Limb (tissue), 2 donors: ENCODE results near the gene ZNF750.

Source experiments
- DNase-seq, 2 donors: peaks; one replicate each; pipeline ENCODE4 v3.0.0-alpha.2; 2016; ENCODE audit errors: extremely low spot score in 2 of 2

The ZNF750 gene

GRCh38 chr17:82835122-82835521, 4.7 kb downstream of the ZNF750 start:
- DNase-seq = no peak

DNA sequence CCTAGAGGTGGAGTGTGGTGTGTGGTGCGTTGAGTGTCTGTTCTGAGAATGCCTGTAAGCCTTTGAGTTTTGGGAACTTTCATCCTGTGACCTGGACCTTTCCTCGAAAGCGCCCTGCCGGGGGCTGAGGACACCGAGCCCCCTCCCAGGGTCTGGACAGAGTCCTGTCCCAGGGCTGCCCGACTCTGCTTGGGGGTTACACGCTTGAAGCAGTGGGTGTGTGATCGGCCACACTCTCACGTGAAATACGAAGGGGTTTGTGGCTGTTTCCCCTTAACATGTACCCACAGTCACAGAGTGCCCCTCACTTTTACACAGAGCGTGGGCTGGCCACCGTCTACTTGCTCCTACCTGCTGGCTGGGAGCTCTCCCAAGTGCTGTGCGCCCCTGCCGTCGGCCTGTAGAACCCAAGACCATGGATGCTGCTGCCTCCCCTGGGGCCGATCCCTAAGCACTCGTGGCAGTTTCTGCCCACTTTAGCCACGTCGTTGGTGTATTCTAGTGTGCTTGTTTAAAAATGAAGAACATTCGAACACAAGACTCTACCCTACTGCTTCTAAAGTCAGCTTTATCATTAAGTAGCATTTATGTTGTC, 6.8 kb downstream of the ZNF750 start:
- DNase-seq = no peak

GRCh38 chr17:82832411-82832810, 7.4 kb downstream of the ZNF750 start:
- no peak for DNase-seq

- no peak for DNase-seq
Observed at GRCh38 chr17:82831818-82832200, 8.0 kb downstream of the ZNF750 start.

- no peak for DNase-seq
Observed at GRCh38 chr17:82831041-82831817, 8.6 kb downstream of the ZNF750 start.

- DNase-seq = peak in 1 of 2 donors; percentile 55
Observed at GRCh38 chr17:82830249-82830661, 9.6 kb downstream of the ZNF750 start.

DNA sequence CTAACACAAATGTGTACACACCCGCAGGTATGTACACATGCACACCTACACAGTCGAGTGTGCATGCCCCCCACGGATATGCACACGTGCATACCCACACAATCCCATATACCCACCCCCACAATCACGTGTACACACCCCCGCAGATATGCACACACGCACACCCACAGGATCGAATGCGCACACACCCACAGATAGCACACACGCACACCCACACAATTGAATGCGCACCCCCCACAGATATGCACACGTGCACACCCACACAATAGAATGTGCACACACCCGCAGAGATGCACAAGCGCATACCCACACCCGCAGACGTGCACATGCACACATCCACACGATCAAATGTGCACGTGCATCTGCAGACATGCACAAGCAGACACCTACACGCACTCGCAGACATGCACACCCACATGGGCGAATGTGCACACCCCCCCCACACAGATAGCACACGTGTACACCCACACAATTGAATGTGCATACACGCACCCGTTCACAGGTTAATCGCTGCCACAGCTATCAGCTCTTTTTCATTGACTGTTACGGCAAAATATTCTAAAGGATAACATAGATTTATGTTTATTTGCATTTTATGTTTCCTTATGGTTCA, 10.8 kb downstream of the ZNF750 start:
- no peak for DNase-seq

GRCh38 chr17:82826956-82827355, 12.9 kb downstream of the ZNF750 start:
- no peak for DNase-seq

- DNase-seq = no peak
Observed at GRCh38 chr17:82826211-82826610, 13.6 kb downstream of the ZNF750 start.

DNA sequence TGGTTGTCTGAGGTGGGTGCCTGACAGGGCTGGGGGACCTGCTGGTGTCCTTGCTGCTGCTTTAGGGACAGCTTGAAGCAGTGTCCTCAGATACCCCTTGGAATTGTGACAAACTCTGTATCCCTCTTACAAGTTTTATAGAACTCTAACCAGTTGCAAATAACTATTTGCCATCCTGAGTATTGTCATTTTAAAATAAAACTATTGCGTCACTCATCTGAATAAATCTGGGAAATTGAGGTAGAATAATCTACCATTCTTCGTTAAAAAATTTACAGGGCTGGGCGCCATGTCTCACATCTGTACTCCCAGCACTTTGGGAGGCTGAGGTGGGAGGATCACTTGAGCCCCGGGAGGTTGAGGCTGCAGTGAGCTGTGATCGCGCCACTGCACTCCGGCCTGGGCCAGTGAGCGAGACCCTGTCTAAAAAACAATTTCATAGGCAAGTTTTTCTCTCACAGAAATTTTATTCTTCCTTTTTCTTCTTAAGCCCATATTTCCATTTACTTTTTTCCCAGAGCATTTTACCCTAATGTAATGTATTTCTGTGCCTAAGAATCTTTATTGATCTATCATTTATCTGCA, 14.2 kb downstream of the ZNF750 start:
- no peak for DNase-seq

DNA sequence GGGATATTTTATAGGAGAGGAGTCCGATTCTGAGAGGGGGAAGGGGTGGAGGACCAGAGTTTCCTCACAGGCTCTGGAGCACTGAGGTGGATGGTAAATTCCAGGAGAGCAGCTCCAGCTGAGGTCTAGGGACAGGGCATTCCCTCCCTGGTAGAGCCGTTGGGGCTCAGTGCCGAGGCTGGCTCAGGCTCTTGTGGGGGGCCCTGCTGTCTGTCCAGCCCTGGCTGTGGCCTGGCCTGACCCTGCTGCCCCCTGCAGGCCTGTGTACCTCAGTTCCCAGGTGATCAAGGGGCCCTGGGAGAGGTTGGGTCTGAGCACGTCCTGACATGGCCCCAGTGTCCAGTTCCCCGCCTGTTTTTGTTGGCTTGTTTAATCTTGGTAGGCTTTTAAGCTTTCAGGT, 16.8 kb downstream of the ZNF750 start:
- DNase-seq = no peak

GRCh38 chr17:82822281-82822680, 17.5 kb downstream of the ZNF750 start:
- DNase-seq = no peak

GRCh38 chr17:82821554-82821953, 18.3 kb downstream of the ZNF750 start:
- DNase-seq = no peak

DNA sequence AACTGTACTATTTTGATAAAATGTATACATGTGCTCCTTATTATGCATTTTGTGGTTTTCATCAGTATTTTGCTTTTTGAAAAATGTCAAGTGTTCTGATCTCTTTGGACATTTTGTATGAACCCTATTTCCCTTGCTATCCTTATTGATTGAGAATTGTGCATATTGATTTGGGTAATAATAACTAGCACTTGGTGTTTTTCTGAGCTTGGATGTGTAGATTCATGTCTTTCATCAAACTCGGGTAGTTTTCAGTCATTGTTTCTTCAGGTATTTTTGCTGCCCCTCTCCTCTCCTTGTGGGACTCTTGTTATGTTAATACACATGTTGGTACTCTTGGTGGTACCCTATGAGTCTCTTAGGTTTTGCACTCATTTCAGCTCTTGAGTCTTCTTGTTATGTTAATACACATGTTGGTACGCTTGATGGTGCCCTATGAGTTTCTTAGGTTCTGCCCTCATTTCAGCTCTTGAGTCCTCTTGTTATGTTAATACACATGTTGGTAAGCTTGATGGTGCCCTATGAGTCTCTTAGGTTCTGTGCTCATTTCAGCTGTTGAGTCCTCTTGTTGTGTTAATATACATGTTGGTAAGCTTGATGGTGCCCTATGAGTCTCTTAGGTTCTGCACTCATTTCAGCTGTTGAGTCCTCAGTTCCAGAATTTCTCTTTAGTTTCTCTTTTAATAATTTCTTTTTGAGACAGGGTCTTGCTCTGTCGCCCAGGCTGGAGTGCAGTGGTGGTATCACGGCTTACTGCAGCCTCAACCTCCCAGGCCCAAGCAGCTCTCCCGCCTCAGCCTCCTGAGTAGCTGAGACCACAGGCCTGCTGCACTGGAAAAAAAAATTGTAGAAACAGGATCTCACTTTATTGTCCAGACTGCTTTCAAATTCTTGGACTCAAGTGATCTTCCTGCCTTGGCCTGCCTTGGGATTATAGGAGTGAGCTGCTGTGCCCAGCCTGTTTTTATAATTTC, 19.3 kb downstream of the ZNF750 start:
- no peak for DNase-seq

GRCh38 chr17:82817947-82818346, 21.9 kb downstream of the ZNF750 start:
- no peak for DNase-seq

DNA sequence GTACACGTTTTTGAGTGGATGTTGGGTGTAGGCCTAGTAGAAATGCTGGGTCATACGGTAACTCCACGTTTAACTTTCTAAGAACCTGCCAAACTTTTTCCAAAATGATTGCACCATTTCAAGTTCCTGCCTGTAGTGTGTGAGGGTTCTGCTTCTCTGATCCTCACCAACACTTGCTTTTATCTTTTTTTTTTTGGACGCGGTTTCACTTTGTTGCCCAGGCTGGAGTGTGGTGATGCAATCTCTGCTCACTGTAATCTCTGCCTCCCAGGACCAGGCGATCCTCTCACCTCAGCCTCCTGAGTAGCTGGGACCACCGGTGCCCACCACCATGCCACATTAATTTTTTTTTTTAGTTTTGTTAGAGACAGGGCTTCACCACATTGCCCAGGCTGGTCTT, 23.5 kb downstream of the ZNF750 start:
- DNase-seq = no peak

DNA sequence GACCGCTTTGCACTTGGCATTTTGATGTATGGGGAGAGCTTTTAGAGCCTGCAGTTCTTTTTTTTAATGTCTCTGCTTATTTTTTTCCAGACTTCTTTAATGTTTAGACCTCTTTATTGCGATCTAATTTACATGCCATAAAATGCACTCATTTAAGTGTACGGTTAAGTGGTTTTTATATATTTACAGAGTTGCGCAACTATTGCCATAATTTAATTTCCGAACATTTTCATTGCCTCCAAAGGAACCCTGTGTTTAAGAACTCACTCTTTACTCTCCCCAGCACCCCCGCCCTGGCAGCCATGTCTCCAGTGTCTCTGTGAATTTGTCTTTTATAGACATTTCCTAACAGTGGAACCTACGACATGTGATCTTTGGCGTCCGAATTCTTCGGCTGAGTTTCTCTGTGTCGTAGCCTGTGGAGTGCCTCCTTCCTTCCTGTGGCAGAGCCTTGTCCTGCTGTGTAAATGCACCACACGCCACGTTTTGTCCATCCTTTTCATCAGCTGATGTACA, 24.0 kb downstream of the ZNF750 start:
- DNase-seq = no peak

- no peak for DNase-seq
Observed at GRCh38 chr17:82815354-82815753, 24.5 kb downstream of the ZNF750 start.

DNA sequence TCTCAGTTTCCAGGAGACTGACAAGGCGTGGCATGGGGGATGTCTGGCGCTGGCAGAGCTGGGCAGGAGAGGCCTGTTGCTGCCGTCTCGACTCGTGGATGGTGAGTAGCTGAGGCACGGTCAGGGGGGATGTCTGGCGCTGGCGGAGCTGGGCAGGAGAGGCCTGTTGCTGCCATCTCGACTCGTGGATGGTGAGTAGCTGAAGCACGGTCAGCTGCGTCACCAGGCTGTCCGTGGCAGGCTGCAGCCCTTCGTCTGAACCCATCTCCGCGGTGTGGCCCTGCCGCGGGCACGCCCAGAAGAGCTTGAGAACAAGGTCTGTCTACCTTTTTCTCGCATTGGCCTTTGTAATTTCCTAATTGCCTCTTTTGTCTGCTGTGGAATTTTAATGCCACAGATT, 25.0 kb downstream of the ZNF750 start:
- DNase-seq = no peak

DNA sequence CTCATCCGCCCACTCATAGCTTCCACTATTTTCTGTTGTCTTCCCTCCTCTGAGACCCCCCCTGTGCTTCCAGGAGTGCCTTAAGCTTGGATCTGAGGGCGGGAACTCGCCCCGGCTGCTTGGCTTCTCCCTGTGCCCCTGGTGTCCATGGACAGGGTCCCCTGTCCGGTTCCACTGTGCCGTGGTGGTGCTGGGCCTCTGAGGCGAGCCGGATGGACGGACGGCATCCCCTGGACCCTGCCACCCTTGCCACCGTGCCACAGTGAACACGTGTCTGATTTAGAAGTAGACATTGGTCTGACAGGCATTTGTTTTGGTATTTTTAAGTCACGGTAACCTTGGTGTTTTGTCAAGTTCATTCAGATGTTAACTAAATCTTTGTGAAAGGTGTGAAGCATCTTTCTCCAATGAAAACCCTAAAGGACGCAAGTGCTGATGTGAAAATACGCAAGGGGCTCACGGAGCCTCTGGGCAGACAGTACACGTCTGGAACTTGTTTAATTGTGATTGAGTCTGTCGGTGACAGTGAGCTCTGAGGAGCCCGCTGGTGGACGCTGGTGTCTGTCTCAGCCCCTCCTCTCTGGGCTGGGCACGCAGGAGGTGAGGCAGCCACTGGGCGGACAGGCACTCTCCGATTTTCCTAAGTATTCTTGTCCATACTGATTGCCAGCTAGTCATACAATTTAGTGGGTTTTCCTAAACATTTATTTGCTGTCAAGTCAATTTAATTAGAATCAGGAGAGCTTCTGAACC, 26.3 kb downstream of the ZNF750 start:
- no peak for DNase-seq
